RPMI7951 (cell line): ENCODE results near the gene SP8. TPM values are rescaled to one million over a fixed set of nuclear protein-coding genes. Genes with fewer than 3 reads are reported as not detected.
A peak's percentile ranks its signal among the peaks of the same experiment; 100 is the strongest.
"Not testable (repeated sequence)": the region's sequence is repeated elsewhere in the genome, so short reads cannot be mapped to it uniquely, and the experiment has no call there.

ENCODE experiments used
- DNase-seq: peaks from one replicate; pipeline ENCODE4 v3.0.0-alpha.2; 2012; ENCODE audit warnings: low read depth
- total RNA-seq: library from RNA; depleted of rRNA; stranded (reverse); fragments of >200 nt; shearing (Covaris generic); gene quantifications from 2 replicates; pipeline ENCODE4 v1.2.3, GENCODE V29; 2014; rRNA removed

Gene SP8
- not detected in 2 replicates for total RNA-seq

DNA sequence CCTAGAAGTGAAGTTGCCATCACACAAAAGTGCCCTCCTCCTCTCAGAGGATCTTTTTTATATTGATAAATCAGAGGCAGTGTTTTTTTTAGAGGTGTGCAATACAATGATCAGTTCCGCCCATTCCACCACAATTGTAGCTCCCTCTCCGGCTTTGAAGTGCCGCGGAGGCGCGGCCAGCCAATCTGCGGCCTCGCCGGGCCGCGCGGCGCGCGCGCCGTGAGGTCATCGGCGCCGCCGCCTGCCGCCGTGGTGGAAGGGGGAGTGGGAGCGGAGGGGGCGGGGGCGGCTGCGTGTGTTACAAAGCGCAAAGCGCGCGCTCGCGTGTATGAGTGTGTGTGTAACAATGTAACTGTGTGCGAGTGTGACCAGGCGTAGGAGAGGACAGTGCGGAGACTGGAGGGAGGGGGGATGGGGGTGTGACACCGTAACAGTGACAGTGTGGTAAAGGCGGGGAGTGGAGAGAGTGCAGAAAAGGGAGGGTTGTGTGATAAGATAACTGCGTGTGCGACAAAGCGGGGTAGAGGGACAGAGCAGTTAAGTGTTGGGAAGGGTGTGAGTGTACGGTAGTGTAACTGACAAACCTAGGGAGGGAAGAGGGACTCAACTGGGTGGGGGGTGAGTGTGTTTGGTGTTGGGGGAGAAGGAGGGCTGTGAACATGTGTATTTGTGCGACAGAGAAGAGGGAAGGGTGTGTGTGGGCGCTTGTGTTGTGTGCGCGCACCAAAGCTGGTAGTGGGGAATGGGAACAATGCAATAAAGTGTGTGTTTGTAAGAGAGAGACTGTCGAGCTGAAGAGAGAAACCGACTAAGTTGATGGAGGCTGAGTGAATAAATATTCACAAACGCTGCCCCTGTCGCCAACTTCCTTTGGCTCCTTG lies at the start of gene SP8:
TSS of gene SP8 (minus strand) at position 108 of the 881 bp plus-strand sequence. CDS start at position 20, 88 bp downstream.
- DNase-seq: peak; percentile 57

DNA sequence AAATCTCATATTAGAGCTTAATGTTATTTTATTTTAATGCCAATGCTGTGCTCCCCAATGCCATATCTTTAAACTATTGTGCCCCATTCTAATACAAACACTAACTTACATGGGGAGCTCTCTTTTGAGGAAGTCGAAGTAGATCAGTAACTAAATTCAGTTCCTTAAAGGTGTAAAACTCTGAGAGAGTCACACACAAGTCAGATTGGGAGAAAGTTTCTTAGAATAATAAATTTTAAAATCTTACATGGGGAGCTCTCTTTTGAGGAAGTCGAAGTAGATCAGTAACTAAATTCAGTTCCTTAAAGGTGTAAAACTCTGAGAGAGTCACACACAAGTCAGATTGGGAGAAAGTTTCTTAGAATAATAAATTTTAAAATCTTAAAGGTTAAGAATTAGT lies 49.7 kb upstream of the SP8 start:
- not testable (repeated sequence) for DNase-seq

DNA sequence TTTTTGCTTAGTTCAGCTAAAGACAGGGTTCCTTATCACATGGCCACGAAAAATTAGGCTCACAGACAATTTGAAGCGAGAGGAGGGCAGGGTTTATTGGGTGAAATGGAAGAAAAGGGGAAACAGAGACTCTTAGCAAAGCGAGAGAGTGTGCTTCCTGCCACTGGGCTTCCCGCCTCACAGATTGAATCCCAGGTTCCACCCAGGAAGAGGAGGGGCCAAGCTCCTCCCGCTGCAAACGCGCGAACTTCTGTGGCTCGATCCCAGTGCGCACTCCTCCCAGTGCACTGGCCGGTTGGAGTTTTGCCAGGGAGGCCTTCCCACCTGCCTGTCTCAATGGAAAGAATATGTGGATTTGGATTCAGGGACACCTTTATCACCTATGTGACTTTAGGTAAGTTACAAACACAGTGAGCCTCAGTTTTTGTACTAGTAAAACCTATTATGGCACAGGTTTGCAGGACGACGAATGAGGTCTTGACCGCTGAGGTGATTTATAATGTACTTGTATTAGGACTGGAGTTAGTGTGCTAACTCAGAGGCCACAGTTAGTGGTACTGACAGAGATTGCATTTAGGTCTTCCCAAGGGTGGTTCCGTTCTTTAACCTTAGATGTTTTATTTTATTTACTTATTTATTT lies 48.5 kb upstream of the SP8 start:
- DNase-seq: no peak

DNA sequence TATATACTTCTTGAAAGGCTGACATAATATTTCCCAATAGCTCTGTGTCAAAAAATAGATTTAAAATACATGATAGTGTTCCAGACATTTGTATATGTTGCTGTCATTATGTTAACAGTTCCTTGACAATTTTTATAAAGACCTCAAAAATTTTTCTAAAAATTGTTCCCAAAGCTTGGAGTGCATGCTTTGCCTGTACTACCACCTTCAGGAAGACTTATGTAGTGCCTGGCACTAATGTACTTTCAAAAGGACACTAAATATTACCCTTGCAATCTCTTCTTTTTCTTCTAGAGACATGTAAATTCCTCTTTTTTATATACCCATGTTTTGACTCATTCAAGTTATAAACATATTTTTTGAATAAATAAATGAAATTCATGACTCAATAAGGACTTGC lies 48.0 kb upstream of the SP8 start:
- DNase-seq: no peak

DNA sequence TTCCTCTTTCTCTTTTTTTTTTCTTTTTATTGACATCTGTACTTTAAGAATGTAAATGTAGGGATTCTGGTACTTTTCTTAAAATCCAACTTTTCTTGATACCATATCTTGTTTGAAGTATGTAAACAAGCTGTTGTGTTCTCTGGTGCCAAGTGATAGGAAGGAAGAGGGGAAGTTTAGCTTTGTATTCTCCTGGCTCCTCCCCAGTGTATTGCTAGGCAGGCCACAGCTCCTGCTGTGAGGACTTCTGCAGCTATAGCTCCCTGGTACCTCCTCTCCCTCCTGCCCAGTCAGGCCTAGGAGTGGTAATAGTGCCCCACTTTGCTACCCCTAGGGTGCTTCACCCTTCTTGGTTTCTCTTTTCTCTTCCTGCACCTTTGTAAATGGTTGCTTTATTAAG lies 45.3 kb upstream of the SP8 start:
- DNase-seq: no peak

DNA sequence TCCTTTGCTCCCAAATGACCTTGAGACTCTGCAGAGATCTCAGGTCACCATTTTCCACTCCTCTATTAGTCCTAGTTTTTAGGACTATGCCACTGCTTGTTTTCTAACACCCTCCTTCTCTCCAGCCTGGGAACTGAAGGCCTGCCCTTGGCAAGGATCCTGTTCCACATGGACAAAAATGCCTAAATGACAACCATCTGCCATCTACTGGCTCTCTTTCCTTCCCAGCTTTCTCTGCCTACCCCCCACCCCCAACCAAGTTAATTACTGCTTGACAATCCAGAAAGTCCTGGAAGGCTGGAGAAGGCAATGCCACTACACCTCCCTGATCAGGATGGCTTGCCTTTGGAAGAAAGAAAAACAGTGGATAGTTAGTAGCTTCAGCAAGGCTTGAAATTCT lies 44.8 kb upstream of the SP8 start:
- DNase-seq: no peak

DNA sequence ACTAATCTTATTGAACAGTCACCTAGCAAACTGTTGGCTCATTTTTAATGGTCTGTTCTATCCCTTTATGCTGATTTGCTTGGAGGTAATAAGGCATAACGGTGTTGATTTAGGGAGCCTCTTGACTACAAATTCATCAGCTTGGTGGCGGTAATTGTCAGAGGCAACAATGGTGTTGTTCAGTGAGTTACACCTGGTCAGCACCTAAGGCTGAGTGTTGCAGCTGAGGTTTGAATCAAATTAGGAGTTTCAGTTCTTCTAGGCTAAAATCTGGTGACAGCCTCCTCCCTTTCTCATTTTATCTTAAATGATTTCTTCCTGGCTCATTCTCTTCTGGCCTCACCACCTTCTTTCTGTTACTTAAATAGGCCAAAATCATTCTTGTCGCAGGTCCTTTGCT lies 42.3 kb upstream of the SP8 start:
- DNase-seq: no peak

DNA sequence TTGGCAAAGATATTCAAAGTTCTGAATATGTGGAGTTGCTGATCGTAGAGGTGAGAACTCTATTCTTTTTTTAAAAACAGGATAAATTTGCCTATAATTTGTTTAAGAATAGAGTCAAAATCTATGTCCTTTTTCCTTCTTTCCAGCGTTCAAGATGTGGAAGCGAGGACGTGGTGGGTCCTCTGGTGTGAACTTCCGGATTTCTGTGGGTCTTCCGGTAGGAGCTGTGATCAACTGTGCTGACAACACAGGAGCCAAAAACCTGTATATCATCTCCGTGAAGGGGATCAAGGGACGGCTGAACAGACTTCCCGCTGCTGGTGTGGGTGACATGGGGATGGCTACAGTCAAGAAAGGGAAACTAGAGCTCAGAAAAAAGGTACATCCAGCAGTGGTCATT lies 40.5 kb upstream of the SP8 start:
- DNase-seq: no peak

DNA sequence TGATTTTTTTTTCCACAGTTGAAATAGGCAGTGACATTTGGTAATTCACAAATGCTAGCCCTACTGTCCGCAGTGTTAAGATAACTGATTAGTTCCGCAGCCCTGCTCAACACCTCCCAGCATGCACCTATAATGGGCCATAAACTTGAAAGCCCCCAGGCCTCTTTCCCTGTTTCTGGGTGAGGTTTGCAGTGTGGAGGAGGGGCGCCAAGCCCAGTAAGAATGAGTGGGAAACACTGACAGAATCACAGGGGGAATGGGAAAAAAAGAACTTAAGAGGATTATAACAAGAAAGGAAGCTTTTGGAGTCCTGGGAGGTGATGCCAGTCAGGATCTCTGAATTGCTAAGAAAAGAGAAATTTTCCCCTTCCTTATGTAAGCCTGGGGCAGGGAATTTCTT lies 39.6 kb upstream of the SP8 start:
- no peak for DNase-seq

DNA sequence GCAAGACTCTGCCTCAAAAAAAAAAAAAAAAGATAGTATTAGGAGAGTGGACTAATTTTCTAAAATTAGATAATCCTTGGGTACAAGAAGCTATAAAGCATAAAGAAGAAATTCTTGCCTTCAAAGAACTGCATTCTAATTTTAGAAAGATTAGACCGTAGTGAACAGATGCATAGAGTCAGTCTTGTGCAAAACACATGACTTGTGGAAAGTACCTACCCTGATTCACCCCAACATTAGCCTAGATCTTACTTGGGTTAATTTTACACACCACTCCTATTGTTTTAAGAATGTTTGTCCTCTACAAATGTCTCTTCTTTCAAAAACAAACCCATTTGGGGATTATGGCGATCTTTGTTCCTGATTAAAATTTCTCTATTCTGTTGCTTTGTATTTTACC lies 38.9 kb upstream of the SP8 start:
- DNase-seq: no peak

DNA sequence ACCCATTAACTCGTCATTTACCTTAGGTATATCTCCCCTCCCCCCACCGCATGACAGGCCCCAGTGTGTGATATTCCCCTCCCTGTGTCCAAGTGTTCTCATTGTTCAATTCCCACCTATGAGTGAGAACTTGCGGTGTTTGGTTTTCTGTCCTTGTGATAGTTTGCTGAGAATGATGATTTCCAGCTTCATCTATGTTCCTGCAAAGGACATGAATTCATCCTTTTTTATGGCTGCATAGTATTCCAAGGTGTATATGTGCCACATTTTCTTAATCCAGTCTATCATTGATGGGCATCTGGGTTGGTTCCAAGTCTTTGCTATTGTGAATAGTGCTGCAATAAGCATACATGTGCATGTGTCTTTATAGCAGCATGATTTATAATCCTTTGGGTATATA lies 34.7 kb upstream of the SP8 start:
- DNase-seq: not testable (repeated sequence)

DNA sequence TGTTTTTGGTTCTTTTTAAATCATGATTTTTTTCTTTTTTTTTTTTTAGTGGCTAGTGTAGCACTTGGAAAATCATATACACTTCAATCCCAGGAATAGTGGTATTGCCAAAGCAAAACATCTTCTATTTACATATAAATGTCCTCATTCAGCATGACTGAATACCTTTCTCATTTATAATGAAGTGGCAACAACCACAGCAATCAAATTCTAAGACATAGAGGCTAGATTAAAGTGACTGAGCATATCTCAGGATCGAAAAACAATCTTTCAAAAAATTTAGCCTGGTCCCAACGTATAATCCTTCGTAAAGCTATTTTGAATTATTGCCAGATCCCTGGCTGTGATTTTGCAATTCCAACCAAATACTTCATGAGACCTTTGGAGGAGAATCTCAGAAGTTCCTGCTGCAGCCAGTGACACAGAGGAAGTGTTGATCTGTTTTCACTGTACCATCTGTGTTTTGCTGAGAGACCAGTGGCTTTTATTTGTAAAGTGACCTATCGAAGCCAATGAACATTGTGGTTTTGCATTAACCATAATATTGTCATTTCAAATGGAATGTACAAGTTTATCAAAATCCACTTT lies 29.8 kb upstream of the SP8 start:
- DNase-seq: no peak

DNA sequence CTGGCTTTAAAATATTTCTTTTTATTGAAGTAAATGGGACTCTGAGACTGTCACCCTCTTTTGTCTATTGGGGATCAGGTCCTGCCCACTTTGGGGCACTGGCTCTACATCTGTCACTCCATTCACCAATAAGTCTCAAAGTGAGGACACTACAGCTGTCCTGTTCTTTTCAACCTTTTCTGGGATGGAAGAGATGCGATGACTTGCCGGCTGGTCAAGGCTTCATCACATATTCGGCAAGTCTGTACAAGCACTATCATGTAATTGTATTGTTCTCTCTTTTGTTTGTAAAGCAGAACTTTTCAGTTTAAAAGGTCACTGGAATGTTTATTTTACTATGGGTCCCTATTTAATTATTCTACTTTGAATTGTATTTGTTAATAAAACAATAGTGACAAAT lies 17.7 kb upstream of the SP8 start:
- no peak for DNase-seq

DNA sequence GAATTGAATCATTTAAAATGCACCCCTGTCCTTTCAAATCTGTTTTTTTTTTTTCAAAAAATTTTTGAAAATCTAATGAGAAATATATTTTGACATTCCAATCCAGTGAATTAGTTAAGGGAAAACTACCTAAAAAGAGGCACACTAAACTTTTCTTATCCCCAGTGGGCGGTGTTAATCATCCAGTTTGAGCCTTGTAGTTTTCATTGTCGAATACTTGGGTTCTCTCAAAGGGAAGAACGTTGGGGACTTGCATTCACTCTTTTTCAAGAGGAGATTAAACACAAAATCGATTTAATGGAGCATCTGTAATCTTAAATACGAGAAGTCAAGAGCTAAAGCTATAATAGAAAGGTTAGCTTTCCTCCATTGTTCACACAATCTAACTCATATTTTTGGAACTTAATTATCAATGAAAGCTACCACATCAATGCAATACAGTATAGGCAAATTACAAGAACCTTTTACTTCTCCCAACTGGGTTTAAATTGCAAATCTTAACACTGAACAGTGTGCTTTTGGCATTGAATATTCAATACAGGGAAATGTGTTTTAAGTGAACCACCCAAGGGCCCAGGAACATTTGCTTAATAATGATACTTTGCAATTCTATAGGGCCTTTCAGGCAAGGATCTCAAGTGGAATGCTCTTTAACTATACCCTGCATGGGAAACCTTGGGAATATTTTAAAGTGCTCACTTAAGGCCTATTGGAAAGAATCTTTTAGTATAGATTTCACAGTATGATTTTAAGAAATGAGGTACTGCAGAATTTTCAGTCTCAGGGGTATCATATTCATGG lies 13.1 kb upstream of the SP8 start:
- DNase-seq: no peak

DNA sequence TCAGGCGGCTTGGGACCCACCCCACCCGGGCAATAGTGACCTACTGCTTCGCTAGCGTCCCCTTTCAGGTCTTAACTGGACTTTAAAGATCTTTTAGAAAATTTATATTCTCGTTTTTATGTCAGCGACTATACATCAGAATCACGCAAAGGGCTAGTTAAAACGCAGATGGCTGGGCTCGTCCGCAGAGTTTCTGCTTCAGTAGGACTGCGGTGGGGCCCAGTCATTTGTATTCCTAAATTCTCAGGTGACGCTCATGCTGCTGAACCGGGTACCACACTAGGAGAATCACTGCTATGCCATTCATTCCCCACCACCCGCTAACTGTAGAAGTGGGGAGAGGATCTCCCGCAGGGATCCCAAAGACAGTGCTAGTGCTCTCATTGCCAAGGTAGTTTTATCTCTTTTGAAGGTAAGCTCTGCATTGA lies 12.0 kb upstream of the SP8 start:
- DNase-seq: no peak

DNA sequence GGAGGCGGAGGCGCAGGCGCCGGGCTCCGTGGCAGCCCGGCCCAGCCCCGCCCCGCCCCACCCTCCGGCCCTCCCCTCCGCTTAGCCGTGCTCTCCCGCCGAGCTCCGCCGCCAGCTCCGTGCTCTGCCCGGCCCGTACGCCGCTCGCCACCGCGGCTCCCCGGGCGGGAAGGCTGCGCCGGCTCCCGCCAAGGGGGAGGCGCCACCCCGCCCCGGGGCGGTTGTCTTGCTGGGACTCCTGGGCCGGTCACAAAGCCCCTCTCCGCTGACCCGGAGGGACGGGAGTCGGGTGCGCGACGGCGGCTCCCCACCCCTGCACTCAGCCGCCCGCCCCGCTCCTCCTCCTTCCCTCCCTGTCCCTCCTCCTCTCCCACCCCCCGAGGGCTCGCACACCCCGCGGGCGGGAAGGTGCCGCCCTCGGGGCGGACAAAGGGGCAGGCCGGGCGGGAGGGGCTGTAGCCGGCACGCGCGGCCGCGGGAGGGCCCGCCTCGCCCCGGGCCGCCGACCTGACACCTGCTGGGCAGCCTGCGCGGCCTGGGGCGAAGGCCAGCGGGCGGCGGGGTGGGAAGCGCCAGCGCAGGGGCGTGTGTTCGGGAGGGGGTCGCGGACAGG lies 11.5 kb upstream of the SP8 start:
- peak; percentile 62 for DNase-seq

DNA sequence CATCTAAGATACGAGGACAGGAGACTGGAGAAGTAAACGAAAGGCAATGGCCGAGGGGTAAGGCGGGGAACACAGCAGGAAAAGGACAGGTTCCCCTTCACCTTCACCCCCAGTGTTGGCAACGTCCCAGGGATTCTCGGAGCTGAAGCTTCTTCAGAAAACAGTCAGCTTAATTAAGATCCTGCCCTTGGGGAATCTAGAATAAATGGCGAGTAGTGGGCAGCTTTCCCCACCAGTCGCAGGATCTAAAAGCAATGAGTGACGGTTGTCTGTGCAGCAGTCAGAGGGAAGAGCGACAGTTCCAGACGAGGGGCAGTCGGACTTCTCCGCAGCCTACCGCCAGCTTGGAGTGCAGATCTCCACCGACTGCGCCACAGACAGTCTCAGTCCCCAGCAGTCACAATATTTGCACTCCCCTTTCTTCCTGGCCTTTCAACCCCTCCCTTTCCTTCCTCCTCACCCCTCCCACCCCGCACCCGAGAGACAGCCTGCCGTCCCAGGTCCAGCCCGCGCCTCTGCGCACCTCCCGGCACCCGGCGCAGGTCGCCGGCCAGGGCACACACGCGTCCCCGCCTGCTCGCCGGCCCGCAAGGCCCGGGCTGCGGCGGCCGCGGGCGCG lies 10.9 kb upstream of the SP8 start:
- peak; percentile 48 for DNase-seq

DNA sequence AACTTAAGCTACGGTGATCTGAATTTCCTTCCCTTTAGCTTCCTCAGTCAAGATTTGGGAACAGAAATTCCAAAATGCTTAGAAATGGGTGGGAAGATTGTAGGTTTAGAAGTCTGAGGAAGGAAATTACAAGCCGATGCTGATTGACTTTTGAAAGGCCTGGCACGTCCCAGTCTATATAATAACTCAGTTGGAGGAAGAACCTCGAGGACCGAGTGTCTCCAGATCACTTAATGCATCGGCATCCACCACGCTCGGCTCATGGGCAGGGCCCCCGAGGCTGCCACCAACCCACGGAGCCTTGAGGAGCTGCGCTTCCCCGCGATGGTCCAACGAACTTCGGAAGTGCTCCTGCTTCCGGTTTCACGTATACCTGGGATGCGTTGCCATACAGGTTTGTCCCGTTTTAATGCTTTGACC lies 10.4 kb upstream of the SP8 start:
- DNase-seq: no peak

DNA sequence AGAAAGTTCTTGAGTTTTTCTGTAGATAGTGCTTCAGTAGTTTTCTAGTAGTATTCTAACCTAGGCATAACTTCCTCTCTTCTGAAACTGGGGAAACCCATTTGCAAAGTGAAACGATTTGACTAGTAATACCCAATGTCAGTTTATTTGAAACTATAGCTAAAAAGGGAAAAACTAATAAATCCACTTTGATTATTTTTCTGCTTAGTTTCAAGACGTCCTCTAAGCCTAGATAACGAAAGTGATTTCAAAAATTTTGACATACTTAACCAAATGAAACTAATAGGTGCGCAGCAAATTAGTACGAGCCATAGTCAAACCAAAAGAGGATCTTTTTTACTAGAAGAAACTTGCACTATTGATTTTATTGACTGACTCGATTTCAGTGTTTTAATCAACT lies 9.8 kb upstream of the SP8 start:
- DNase-seq: no peak

DNA sequence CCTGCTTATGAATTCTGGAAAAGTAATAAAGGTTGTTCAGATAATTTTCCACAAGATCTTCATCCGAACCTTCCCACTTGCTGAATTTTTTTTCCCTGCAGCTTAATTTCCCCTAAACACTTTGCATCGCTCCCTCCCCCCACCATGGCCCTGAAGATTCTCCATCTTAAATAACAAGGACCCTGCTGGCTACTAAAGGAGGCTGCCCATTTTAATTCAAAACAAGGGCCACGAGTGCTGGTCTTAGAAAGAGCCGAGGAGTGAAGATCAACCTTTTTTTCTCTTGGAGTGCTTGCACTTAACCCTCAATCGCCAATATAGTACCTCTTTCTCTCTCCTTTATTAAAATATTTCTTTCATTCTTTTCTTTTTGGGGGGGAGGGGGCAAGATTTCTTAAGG lies 9.2 kb upstream of the SP8 start:
- no peak for DNase-seq

DNA sequence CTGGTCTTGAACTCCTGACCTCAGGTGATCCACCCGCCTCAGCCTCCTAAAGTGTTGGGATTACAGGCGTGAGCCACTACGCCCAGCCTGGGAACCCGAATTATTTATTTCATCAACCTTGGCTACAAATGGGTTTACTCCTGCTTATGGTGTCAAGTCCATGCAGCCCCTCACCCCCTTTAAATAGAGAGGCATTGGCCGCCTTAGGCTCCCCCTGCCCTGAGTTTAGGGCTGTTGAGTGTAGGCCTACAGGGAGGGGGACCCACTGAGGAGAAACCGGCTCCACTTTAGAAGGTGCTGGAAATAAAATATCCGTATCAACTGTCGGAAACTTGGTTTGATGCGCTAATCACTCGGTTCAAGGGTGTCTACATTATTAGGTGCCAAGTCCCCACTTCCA lies 8.7 kb upstream of the SP8 start:
- DNase-seq: no peak
